Chondrocyte (in vitro differentiated cells): ENCODE data around the gene ILKAP. TPM values are rescaled to one million over a fixed set of nuclear protein-coding genes. Genes with fewer than 3 reads are reported as not detected.

Experiments
- DNase-seq: peaks from one replicate; pipeline ENCODE4 v3.0.0; 2021; ENCODE audit warnings: mixed read lengths, low spot score
- H3K27ac Mint-ChIP-seq: one replicate; pipeline ENCODE4 v1.8.0; 2021; ENCODE audit warnings: mild to moderate bottlenecking, moderate library complexity, mixed read lengths; ENCODE audit not compliant: unreplicated experiment
- H3K27me3 Mint-ChIP-seq: 2 replicates; pipeline ENCODE4 v1.8.0; 2021; ENCODE audit warnings: low read depth, mixed read lengths
- H3K36me3 Mint-ChIP-seq: 2 replicates; pipeline ENCODE4 v1.8.0; 2021; ENCODE audit warnings: low read depth, mixed read lengths
- H3K4me1 Mint-ChIP-seq: 2 replicates; pipeline ENCODE4 v1.8.0; 2021; ENCODE audit warnings: low read depth, mild to moderate bottlenecking, mixed read lengths
- H3K4me3 Mint-ChIP-seq: one replicate; pipeline ENCODE4 v1.8.0; 2021; ENCODE audit warnings: mild to moderate bottlenecking, moderate library complexity, mixed read lengths; ENCODE audit not compliant: unreplicated experiment
- H3K9me3 Mint-ChIP-seq: 2 replicates; pipeline ENCODE4 v1.8.0; 2021; ENCODE audit warnings: low read depth, mixed read lengths
- total RNA-seq: library from RNA; stranded (reverse); gene quantifications from 3 replicates; pipeline ENCODE4 v1.2.1, GENCODE V29; 2021
- TF ChIP-seq, protein P1 (sequence below): fragments of 200-600 bp; sonication (generic); IDR thresholded peaks from 2 replicates; pipeline ENCODE4 v1.5.0; 2021; ENCODE audit warnings: antibody characterized with exemption, mild to moderate bottlenecking, moderate library complexity

ILKAP gene
- total RNA-seq, 1 donor from 2014 or later: 24.9 TPM

DNA sequence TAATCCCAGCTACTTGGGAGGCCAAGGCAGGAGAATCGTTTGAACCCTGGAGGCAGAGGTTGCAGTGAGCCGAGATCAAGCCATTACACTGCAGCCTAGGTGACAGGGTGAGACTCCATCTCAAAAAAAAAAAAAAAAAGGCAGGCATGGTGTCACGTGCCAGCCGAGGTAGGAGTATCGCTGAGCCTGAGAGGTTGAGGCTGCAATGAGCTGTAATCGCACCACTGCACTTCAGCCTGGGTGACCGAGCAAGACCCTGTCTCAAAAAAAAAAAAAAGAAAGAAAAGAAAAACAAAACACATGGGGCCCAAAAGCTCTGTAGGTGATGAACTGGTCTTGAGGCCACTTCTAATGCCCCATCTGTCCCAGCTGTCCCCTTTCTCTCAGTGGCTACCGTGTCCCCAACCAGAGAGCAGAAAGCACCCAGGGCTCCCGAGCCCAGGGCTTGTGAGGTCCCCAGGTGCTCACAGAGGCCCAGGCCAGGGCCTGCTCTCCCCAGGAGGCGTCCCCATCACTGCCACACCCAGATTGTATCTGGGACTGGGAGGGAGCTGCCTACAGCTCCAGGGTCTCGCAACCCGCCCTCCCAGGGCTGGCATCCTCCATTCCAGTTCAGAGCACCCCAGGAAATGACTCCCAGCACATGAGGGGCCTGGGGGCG lies 56.5 kb downstream of the ILKAP start:
- Mint-ChIP-seq H3K9me3 (no peaks in the 10 kb centered on the region), H3K27me3 (no peaks in the 10 kb centered on the region), H3K36me3 (peaks cover 4% of the 10 kb centered on the region), H3K4me1 (peaks cover 17% of the 10 kb centered on the region), H3K27ac (no peak overlapping the region), H3K4me3 (no peak overlapping the region)
- TF ChIP-seq, protein P1, sequence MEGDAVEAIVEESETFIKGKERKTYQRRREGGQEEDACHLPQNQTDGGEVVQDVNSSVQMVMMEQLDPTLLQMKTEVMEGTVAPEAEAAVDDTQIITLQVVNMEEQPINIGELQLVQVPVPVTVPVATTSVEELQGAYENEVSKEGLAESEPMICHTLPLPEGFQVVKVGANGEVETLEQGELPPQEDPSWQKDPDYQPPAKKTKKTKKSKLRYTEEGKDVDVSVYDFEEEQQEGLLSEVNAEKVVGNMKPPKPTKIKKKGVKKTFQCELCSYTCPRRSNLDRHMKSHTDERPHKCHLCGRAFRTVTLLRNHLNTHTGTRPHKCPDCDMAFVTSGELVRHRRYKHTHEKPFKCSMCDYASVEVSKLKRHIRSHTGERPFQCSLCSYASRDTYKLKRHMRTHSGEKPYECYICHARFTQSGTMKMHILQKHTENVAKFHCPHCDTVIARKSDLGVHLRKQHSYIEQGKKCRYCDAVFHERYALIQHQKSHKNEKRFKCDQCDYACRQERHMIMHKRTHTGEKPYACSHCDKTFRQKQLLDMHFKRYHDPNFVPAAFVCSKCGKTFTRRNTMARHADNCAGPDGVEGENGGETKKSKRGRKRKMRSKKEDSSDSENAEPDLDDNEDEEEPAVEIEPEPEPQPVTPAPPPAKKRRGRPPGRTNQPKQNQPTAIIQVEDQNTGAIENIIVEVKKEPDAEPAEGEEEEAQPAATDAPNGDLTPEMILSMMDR: no peak
- DNase-seq: no peak

DNA sequence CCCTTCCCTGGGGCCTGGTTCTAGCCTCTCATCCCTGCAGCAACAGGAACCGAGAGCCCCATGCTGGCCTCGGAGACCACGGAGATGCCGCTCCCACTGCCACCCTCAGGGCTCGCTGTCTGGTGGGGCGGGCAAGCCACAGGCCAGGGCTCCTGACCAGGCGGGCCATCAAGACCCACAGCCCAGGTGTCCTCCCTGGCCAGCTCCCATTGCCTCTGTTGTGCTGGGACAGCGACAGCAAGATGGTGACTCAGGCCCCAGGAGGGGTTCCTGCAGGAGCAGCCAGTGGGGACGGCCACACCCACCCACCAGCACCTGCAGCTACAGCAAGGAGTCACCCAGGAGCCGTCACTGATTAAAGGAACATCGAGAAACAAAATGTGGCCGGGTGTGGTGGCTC lies 57.6 kb downstream of the ILKAP start:
- TF ChIP-seq, protein P1: no peak

DNA sequence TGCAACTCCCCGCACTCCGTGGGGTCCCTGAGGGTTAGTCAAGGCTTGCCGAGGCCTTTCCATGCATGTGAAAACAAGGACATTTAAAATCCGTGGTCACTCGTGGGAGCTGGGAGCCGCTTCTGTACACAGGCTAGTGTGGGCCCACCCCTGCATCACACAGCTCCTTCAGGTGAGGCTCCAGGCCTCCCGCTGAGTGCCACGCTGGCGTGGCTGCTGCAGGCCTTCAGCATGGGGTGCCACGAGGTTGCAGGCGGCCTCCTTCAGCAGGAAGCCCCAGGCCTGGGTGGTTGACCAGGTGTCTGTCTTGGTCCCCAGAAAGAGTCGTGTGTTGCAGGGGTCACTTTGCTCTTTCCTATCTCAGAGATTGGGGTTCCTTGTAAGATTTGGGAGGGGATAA lies 58.4 kb downstream of the ILKAP start:
- Mint-ChIP-seq H3K36me3 (peaks cover 9% of the 10 kb centered on the region), H3K27ac (no peak overlapping the region), H3K9me3 (no peaks in the 10 kb centered on the region), H3K4me3 (no peak overlapping the region), H3K27me3 (no peaks in the 10 kb centered on the region), H3K4me1 (peaks cover 30% of the 10 kb centered on the region)
- no peak for DNase-seq
- TF ChIP-seq, protein P1: no peak

More for the DNA sequence above, 57.6 kb downstream of the ILKAP start:
- H3K4me3 Mint-ChIP-seq: no peak overlapping the region
- no peak overlapping the region for H3K27ac Mint-ChIP-seq
- DNase-seq: no peak
- H3K4me1 Mint-ChIP-seq: peaks cover 28% of the 10 kb centered on the region
- H3K27me3 Mint-ChIP-seq: no peaks in the 10 kb centered on the region
- no peaks in the 10 kb centered on the region for H3K9me3 Mint-ChIP-seq
- H3K36me3 Mint-ChIP-seq: peaks cover 9% of the 10 kb centered on the region

DNA sequence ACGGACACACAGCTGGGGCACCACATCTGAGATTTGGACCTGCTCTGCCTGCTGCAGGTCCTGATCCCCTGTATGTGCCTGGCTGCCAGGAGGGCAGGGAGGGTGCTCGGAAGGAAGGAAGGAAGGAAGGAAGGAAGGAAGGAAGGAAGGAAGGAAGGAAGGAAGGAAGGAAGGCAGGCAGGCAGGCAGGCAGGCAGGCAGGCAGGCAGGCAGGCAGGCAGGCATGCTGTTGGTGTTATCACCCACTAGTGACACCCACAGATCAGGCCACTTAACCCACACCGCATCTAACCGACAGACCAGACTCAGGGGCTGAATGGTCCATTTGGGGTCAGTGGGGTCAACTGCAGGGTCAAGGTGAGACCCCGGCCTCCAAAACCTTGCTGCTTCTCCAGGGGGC lies 59.2 kb downstream of the ILKAP start:
- Mint-ChIP-seq H3K27me3 (no peaks in the 10 kb centered on the region), H3K4me1 (peaks cover 35% of the 10 kb centered on the region), H3K4me3 (no peak overlapping the region), H3K36me3 (peaks cover 9% of the 10 kb centered on the region), H3K9me3 (no peaks in the 10 kb centered on the region), H3K27ac (no peak overlapping the region)
- no peak for DNase-seq
- TF ChIP-seq, protein P1: no peak

DNA sequence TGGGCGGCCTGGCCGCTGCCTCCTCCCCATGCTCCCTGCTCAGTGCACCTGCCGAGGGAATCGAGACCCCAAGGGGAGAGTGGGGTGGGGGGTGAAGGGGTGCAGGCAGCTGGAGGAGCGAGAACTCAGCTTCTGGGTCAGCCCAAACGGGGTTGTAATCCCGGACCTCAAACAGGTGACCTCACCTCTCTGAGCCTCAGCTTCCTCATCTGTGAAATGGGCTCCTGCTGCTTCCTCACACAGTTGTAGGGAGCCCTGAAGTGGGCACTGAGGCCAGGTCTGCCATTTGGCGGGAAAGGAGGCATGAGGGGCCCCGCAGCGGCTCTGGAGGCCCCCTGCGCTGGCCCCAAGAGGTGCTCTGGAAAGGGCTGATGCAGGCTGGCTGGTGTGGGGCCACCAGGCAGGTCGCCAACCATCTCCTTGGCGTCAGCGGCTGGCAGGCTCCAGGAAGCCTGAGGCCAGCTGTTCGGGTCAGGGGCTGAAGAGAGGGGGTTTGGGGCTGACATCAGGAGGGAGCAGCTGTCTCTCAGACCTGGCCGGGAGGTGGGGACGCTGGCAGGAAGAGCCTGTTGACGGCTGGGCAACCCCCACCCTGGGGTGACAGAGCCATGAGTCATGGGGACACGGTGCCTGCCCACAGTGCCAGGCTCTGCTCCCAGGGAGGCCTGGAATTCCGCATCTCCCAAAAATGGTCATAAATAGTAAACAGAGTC lies 60.1 kb downstream of the ILKAP start:
- no peaks in the 10 kb centered on the region for H3K27me3 Mint-ChIP-seq
- H3K4me3 Mint-ChIP-seq: peak overlapping the region; percentile 55
- peaks cover 9% of the 10 kb centered on the region for H3K36me3 Mint-ChIP-seq
- TF ChIP-seq, protein P1: no peak
- H3K27ac Mint-ChIP-seq: peak overlapping the region; percentile 70
- DNase-seq: no peak
- H3K9me3 Mint-ChIP-seq: no peaks in the 10 kb centered on the region
- peaks cover 38% of the 10 kb centered on the region for H3K4me1 Mint-ChIP-seq
